ENCODE data around the gene CCDC66. TPM values are rescaled to one million over a fixed set of nuclear protein-coding genes. Genes with fewer than 3 reads are reported as not detected.

The CCDC66 gene
- total RNA-seq, 2 donors from 2014 or later = 13.9 to 15.3 TPM

GRCh38 chr3:56633602-56634535 is 76.9 kb downstream of the CCDC66 start:
- no peak for DNase-seq
- Histone ChIP-seq H3K9me3 (no peaks in the 10 kb centered on the region), H3K36me3 (peaks cover 12% of the 10 kb centered on the region), H3K4me1 (peaks cover 6% of the 10 kb centered on the region), H3K27ac (no peak overlapping the region), H3K4me3 (no peak overlapping the region), H3K27me3 (no peaks in the 10 kb centered on the region), H3K9ac (ENCODE audit: low read depth in 2 of 2, low read length in 2 of 2) (no peak overlapping the region)
- TF ChIP-seq, protein P1, sequence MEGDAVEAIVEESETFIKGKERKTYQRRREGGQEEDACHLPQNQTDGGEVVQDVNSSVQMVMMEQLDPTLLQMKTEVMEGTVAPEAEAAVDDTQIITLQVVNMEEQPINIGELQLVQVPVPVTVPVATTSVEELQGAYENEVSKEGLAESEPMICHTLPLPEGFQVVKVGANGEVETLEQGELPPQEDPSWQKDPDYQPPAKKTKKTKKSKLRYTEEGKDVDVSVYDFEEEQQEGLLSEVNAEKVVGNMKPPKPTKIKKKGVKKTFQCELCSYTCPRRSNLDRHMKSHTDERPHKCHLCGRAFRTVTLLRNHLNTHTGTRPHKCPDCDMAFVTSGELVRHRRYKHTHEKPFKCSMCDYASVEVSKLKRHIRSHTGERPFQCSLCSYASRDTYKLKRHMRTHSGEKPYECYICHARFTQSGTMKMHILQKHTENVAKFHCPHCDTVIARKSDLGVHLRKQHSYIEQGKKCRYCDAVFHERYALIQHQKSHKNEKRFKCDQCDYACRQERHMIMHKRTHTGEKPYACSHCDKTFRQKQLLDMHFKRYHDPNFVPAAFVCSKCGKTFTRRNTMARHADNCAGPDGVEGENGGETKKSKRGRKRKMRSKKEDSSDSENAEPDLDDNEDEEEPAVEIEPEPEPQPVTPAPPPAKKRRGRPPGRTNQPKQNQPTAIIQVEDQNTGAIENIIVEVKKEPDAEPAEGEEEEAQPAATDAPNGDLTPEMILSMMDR (IDR thresholded peaks at IDR 0.05) = no peak
- intact Hi-C loops (cut with DNase I) = no loop called here

DNA sequence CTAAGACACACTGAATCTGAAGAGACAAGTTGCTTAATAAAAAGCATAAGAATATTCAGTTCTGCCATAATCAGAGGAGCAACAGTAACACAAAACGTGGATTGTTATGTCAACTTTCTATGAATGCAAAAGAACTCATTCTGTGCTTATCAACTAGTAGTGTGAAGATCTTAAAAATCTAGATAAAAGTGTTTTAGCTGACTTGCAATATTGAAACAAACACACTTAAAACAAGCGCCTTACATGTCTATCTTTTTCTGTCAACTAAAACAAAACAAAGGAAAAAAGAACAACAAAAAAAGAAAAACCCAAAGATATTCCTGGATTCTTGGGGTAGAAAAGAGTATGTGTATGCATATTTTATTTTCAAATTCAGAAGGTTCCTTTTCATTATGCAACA is 88.4 kb downstream of the CCDC66 start:
- no peaks in the 10 kb centered on the region for H3K4me1 ChIP-seq
- intact Hi-C loops (cut with DNase I) = no loop called here
- TF ChIP-seq, protein P1 (IDR thresholded peaks at IDR 0.05) = no peak
- H3K9me3 ChIP-seq = no peaks in the 10 kb centered on the region
- H3K27me3 ChIP-seq = no peaks in the 10 kb centered on the region
- no peak overlapping the region for H3K9ac ChIP-seq (ENCODE audit: low read depth in 2 of 2, low read length in 2 of 2)
- no peaks in the 10 kb centered on the region for H3K36me3 ChIP-seq
- no peak for DNase-seq
- H3K27ac ChIP-seq = no peak overlapping the region
- no peak overlapping the region for H3K4me3 ChIP-seq

GRCh38 chr3:56654460-56654859 is 97.5 kb downstream of the CCDC66 start:
- H3K4me3 ChIP-seq = no peak overlapping the region
- no peaks in the 10 kb centered on the region for H3K4me1 ChIP-seq
- no peak overlapping the region for H3K9ac ChIP-seq (ENCODE audit: low read depth in 2 of 2, low read length in 2 of 2)
- DNase-seq = no peak
- H3K27me3 ChIP-seq = no peaks in the 10 kb centered on the region
- no peaks in the 10 kb centered on the region for H3K9me3 ChIP-seq
- H3K36me3 ChIP-seq = peaks cover 5% of the 10 kb centered on the region
- intact Hi-C loops (cut with DNase I) = no loop called here
- TF ChIP-seq, protein P1 (IDR thresholded peaks at IDR 0.05) = no peak
- no peak overlapping the region for H3K27ac ChIP-seq

DNA sequence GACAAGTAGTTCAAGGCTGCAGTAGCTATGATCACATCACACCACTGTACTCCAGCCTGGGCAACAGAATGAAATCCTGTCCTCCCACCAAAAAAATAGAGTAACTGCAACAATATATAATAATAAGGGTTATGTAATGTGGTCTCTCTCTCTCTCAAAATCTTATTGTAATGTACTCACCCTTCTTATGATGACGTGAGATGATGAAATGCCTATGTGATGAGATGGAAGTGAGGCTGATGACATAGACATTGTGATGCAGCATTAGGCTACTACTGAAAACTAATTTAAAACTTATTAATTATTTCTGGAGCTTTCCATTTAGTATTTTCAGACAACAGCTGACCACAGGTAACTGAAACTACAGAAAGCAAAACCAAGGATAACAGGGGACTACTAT is 98.7 kb downstream of the CCDC66 start:
- H3K9ac ChIP-seq (ENCODE audit: low read depth in 2 of 2, low read length in 2 of 2) = no peak overlapping the region
- H3K4me3 ChIP-seq = no peak overlapping the region
- no peak overlapping the region for H3K27ac ChIP-seq
- TF ChIP-seq, protein P1 (IDR thresholded peaks at IDR 0.05) = no peak
- peaks cover 5% of the 10 kb centered on the region for H3K36me3 ChIP-seq
- no peaks in the 10 kb centered on the region for H3K4me1 ChIP-seq
- H3K9me3 ChIP-seq = no peaks in the 10 kb centered on the region
- intact Hi-C loops (cut with DNase I) = no loop called here
- DNase-seq = no peak
- H3K27me3 ChIP-seq = no peaks in the 10 kb centered on the region

- TF ChIP-seq, protein P1 (IDR thresholded peaks at IDR 0.05) = no peak
- H3K36me3 ChIP-seq = peaks cover 25% of the 10 kb centered on the region
- H3K27ac ChIP-seq = no peak overlapping the region
- no peak overlapping the region for H3K4me3 ChIP-seq
- no peaks in the 10 kb centered on the region for H3K9me3 ChIP-seq
- DNase-seq = no peak
- H3K27me3 ChIP-seq = no peaks in the 10 kb centered on the region
- intact Hi-C loops (cut with DNase I) = no loop called here
- no peak overlapping the region for H3K9ac ChIP-seq (ENCODE audit: low read depth in 2 of 2, low read length in 2 of 2)
- no peaks in the 10 kb centered on the region for H3K4me1 ChIP-seq
Observed at GRCh38 chr3:56664823-56665222, 107.8 kb downstream of the CCDC66 start.
